Activated CD4-positive, alpha-beta T cell treated with anti-CD3 and anti-CD28 coated beads, Interleukin-2, amount 10 ng/mL, durations not matched to agents 7 days and 5 days (primary cell): ENCODE data around the gene MATN4. TPM values are rescaled to one million over a fixed set of nuclear protein-coding genes. Genes with fewer than 3 reads are reported as not detected.
"Not testable (repeated sequence)": the region's sequence is repeated elsewhere in the genome, so short reads cannot be mapped to it uniquely, and the experiment has no call there.

Experiments used
- CTCF ChIA-PET: fragments of 350-600 bp; sonication (Branson Sonifier 250); formaldehyde crosslinking; loops from one replicate; lab custom pipeline; 2021; ENCODE audit warnings: antibody characterized with exemption; lab: Charles Lee
- POLR2A ChIA-PET: fragments of 350-600 bp; sonication (Branson Sonifier 250); formaldehyde crosslinking; loops from one replicate; lab custom pipeline; 2021; ENCODE audit warnings: antibody characterized with exemption; lab: Charles Lee
- DNase-seq: peaks from one replicate; pipeline ENCODE4 v3.0.0-alpha.2; 2020
- H3K27ac Mint-ChIP-seq: one replicate; pipeline ENCODE4 v1.8.0; 2021; ENCODE audit warnings: mild to moderate bottlenecking, moderate library complexity, mixed read lengths
- H3K27me3 Mint-ChIP-seq: one replicate; pipeline ENCODE4 v1.8.0; 2021; ENCODE audit warnings: mixed read lengths
- H3K36me3 Mint-ChIP-seq: one replicate; pipeline ENCODE4 v1.8.0; 2021; ENCODE audit warnings: low read depth, mixed read lengths
- H3K4me1 Mint-ChIP-seq: one replicate; pipeline ENCODE4 v1.8.0; 2021; ENCODE audit warnings: mixed read lengths
- H3K4me3 Mint-ChIP-seq: one replicate; pipeline ENCODE4 v1.8.0; 2021; ENCODE audit warnings: mild to moderate bottlenecking, moderate library complexity, mixed read lengths
- H3K9me3 Mint-ChIP-seq: one replicate; pipeline ENCODE4 v1.8.0; 2021; ENCODE audit warnings: mixed read lengths
- total RNA-seq, 2 experiments: library from RNA; stranded (reverse); gene quantifications; one replicate each; pipeline ENCODE4 v1.2.3, GENCODE V29; 2021

The MATN4 gene, protein sequence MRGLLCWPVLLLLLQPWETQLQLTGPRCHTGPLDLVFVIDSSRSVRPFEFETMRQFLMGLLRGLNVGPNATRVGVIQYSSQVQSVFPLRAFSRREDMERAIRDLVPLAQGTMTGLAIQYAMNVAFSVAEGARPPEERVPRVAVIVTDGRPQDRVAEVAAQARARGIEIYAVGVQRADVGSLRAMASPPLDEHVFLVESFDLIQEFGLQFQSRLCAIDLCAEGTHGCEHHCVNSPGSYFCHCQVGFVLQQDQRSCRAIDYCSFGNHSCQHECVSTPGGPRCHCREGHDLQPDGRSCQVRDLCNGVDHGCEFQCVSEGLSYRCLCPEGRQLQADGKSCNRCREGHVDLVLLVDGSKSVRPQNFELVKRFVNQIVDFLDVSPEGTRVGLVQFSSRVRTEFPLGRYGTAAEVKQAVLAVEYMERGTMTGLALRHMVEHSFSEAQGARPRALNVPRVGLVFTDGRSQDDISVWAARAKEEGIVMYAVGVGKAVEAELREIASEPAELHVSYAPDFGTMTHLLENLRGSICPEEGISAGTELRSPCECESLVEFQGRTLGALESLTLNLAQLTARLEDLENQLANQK
- under 1 TPM; 0.17 to 0.25 TPM for total RNA-seq

DNA sequence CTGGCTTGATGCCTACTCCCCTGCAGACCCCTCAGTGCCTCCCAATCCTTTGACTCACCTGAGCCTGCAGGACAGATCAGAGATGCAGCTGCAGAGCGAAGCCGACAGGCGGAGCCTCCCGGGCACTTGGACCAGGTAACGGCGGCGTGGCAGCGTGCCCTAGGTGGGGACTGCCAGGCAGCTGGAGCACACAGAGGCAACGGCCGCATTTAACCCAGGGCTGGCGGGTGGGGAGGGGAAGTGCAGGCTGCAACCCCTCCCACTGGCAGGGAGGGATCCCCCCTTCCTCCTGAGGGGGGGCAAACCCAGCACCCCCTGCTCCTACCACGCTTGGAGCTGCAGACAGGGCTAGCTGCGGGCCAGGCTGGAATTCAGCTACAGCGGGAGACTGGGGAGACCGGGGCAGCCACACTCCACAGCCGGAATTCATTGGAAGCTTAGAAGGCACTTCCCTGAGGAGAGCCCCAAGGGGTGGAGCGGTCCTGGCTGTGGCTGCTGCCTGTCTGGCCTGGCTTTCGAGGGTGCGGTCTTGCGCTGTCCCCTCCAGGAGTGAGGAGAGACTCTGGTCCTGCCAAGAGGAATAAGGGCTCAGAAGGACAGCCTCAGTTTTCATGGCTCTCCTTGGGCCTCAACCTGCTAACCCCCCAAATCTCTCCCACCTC, at the start of gene MATN4:
Gene MATN4 (minus strand): TSS at position 183 of the 662 bp plus-strand sequence. CDS start 2,717 bp downstream, outside the sequence.
- H3K36me3 Mint-ChIP-seq: no peaks in the 10 kb centered on the region
- no peak for DNase-seq
- no peaks in the 10 kb centered on the region for H3K9me3 Mint-ChIP-seq
- ChIA-PET CTCF (no interaction called here), POLR2A (no interaction called here)
- no peak within 1 kb of the TSS for H3K27ac Mint-ChIP-seq
- peaks cover 20% of the 10 kb centered on the region for H3K4me1 Mint-ChIP-seq
- no peak within 1 kb of the TSS for H3K4me3 Mint-ChIP-seq
- peaks cover 38% of the 10 kb centered on the region for H3K27me3 Mint-ChIP-seq

DNA sequence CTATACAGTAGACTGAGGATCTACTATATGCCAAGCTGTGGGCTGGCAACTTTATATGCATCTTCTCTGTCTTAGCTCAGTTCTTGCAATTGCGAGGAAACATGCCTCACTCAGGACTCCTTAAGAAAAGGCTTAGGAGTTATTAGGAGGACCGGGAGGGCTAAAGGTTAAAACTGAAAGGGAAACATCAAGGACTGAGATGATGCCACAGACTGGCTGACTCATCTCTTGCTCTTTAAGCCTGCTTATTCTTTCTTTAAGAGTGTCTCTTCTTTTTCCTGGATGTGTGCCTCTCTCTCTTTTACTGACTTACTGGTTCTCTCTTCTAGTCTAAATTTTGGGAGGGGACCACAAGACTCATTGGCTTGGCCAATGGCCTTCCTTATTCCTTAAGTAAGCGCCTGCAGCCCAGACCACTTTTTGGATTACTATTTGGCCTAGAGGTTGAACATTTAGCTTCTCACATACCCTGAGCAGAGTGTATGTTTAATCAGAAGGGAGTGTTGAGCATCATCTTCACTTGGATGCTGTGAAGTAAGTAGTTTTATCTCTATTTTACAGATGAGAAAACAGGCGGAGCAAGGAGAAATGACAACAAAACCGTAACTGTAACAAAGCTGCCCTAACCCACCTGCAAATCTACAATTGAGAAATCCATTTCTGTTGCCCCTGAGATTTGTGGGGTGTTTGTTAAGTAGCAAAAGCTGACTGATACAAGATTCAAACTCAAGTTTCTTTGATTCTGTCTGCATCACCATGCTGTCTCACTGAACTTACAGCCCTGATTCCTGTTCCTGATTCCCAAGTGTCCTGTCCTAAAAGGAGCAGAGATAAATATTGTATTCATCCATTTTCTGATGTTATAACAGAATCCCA, 47.3 kb upstream of the MATN4 start:
- no peaks in the 10 kb centered on the region for H3K36me3 Mint-ChIP-seq
- ChIA-PET POLR2A (no interaction called here), CTCF (interaction anchor here (1.2 to 2.2 kb wide), 3 partner anchors 20 to 97 kb away, joined by 3 to 13 read pairs (median 4); no protein-coding TSS in a partner anchor)
- no peaks in the 10 kb centered on the region for H3K9me3 Mint-ChIP-seq
- H3K4me1 Mint-ChIP-seq: peaks cover 56% of the 10 kb centered on the region
- no peak overlapping the region for H3K4me3 Mint-ChIP-seq
- peak overlapping the region; percentile 76 for H3K27ac Mint-ChIP-seq
- no peaks in the 10 kb centered on the region for H3K27me3 Mint-ChIP-seq
- DNase-seq: no peak

DNA sequence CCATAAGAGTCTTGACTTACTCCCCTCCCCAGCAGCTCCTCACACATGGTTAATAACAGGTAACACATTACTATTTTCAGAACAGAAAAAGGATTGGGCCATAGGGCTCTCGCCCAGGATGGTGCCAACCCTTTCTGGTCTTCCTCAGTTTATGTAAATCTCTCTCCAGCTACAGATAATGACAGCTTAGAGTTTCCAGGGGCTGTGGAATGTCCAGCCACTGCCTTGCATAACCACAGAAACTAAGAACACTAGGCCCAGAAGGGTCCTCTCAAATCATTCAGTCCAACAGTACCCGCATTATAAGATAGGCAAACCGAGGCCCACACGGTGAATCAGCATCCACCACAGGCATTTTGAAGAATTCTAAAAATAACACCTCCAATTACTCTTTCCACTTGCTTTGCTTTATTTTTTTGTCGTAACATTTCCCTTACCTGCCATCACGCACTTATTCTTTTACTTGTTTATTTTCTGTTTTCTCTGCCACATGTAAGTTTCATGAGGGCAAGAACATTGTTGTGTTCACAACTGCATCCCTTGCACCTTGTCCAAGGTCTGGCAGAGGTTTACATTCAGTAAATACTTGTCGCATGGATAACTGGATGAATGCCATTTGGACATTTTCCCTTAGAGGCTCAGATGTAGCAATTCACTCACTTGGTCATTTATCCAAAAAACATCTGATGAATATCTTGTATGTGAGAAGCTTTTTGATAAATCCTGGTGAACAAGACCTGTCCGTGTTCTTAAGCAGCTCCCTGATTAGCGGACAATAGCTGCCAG, 46.5 kb upstream of the MATN4 start:
- H3K27ac Mint-ChIP-seq: peak overlapping the region; percentile 76
- no peak for DNase-seq
- ChIA-PET POLR2A (no interaction called here), CTCF (interaction anchor here (1.1 to 4.1 kb wide), 6 partner anchors 8 to 98 kb away, joined by 3 to 30 read pairs (median 6); partner anchors contain the start of gene SYS1)
- H3K36me3 Mint-ChIP-seq: no peaks in the 10 kb centered on the region
- peaks cover 56% of the 10 kb centered on the region for H3K4me1 Mint-ChIP-seq
- no peaks in the 10 kb centered on the region for H3K9me3 Mint-ChIP-seq
- no peak overlapping the region for H3K4me3 Mint-ChIP-seq
- H3K27me3 Mint-ChIP-seq: no peaks in the 10 kb centered on the region

DNA sequence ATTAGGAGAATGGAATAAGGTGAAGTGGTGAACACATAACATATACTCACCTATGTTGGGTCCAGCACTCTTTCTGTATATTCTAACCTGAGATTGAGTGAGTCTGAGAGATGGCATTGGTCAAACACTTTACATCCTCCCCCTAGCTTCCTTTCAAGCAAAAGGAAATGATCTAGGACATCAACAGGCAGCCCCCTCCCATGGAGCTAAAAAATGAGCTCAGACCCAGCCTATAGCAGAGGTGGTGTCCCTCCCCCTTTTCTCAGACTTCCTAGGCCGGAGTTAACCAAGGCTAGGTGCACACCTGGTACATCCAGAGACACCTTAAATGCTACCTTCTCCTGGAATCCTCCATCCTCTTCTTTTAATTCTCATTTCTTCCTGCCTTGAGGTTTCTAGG, 45.6 kb upstream of the MATN4 start:
- Mint-ChIP-seq H3K27me3 (no peaks in the 10 kb centered on the region), H3K9me3 (no peaks in the 10 kb centered on the region), H3K36me3 (no peaks in the 10 kb centered on the region), H3K4me1 (peaks cover 53% of the 10 kb centered on the region), H3K4me3 (no peak overlapping the region), H3K27ac (no peak overlapping the region)
- POLR2A ChIA-PET: no interaction called here
- CTCF ChIA-PET: interaction anchor here (1.1 to 4.1 kb wide), 5 partner anchors 9 to 83 kb away, joined by 3 to 30 read pairs (median 8); partner anchors contain the start of gene SYS1
- no peak for DNase-seq

DNA sequence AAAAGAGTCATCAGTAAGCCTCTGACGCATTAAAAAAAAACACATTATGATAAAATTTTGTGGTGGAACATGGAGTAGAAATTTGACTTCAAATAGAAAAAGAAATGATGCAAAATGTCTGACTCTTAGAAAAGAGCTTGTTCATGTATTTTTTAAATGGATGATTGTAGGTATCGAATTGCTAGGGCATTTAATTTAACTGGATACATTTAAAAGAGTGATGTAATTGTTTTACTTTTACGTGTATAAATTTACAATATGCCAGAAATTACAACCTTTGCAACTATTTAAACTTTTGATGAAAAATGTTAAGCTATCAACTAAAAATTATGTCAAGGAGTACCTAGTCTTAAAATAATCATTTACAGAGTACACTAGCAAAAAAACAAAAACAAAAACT, 44.6 kb upstream of the MATN4 start:
- Mint-ChIP-seq H3K27ac (no peak overlapping the region), H3K9me3 (no peaks in the 10 kb centered on the region), H3K36me3 (no peaks in the 10 kb centered on the region), H3K4me3 (no peak overlapping the region), H3K27me3 (no peaks in the 10 kb centered on the region), H3K4me1 (peaks cover 48% of the 10 kb centered on the region)
- POLR2A ChIA-PET: no interaction called here
- CTCF ChIA-PET: interaction anchor here (0.7 to 4.1 kb wide), 4 partner anchors 10 to 85 kb away, joined by 3 to 30 read pairs (median 6); partner anchors contain the start of gene SYS1
- no peak for DNase-seq

DNA sequence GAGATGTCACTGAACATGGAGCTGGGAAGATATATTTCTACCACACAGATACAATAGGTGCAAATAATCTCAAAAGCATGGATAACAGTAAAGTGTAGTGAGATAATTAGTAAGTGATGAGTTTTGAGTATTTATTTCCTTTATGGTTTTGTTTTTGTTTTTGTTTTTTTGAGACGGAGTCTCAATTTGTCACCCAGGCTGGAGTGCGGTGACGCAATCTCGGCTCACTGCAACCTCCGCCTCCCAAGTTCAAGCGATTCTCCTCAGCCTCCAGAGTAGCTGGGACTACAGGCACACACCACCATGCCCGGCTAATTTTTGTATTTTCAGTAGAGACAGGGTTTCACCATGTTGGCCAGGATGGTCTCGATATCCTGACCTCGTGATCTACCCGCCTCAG, 42.7 kb upstream of the MATN4 start:
- H3K27me3 Mint-ChIP-seq, H3K36me3 Mint-ChIP-seq, H3K4me3 Mint-ChIP-seq, H3K27ac Mint-ChIP-seq, H3K9me3 Mint-ChIP-seq, DNase-seq, POLR2A ChIA-PET: not testable (repeated sequence)
- peaks cover 53% of the 10 kb centered on the region for H3K4me1 Mint-ChIP-seq
- CTCF ChIA-PET: interaction anchor here (1.0 to 4.1 kb wide), 2 partner anchors 12 kb away, joined by 4 to 30 read pairs; partner anchors contain the start of gene SYS1

DNA sequence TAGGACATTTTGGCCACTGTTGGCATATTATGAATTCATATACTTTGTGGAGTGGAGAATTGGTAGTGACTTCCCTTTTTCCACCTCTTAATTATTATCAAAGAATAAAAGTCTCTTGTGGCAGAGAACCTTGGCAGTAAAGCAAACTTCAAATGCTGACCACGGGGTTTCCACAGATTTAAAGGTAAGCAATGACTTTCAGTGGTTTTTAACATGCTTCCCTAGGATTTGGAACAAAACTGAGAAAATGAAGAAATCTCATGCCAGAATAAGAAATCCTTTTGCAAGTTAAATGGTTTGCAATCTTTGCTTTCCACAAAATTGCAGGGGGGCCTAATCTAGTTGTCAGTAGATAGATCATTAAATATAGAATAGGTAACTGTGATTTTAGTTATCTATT, 42.1 kb upstream of the MATN4 start:
- H3K4me3 Mint-ChIP-seq: no peak overlapping the region
- H3K36me3 Mint-ChIP-seq: no peaks in the 10 kb centered on the region
- DNase-seq: no peak
- no peaks in the 10 kb centered on the region for H3K27me3 Mint-ChIP-seq
- no peaks in the 10 kb centered on the region for H3K9me3 Mint-ChIP-seq
- peaks cover 50% of the 10 kb centered on the region for H3K4me1 Mint-ChIP-seq
- POLR2A ChIA-PET: no interaction called here
- CTCF ChIA-PET: interaction anchor here (1.0 kb wide), 1 partner anchor 13 kb away, joined by 4 read pairs; the partner anchor contains the start of gene SYS1
- H3K27ac Mint-ChIP-seq: no peak overlapping the region

DNA sequence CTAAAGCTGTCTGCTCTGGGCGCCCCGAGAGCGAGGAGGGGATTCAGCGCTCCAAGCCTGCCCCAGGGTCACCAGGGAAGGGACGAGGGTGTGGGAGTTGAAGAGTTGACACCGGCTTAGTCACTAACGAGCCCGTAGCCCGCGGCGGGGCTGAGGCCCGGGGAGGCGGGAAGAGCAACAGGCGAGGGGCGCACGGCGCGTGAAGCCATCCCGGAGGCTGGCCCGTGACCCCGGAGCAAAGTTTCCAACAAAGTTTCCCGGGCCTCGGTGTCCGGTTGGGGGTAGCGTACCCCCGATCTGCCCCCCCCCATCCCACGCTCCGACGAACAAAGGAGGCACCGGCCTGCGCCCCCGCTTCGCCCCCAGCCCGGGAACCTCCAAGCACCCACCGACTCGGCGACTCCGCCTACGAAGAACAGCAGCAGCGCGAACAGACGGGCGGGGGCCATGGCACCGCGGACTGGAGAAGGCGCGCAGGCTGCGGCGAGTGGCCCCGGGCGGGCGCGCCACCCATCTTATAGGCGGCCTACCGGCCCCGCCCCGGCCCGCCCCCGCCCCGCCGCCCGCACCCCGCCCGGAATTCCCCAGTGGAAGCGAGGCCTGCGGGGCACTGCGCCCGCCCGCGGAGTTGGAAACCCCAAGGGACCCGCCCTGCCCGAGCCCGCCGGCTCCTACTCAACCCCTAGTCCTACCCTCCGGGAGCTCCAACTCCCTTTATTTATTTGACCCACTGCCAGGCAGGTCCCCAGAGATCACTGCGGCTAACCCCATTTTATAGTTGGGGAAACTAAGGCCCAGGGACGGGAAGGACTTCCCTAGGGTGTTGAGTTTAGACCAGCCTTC, 40.1 kb upstream of the MATN4 start, which contains the start of gene SDC4:
Gene SDC4 (minus strand): TSS at position 489 of the 843 bp plus-strand sequence. CDS start 40 bp downstream, at position 449.
- no peaks in the 10 kb centered on the region for H3K36me3 Mint-ChIP-seq
- CTCF ChIA-PET: interaction anchor here (1.3 to 4.6 kb wide), 6 partner anchors 11 to 54 kb away, joined by 3 to 19 read pairs (median 5); partner anchors contain the start of gene SYS1
- H3K4me1 Mint-ChIP-seq: peaks cover 30% of the 10 kb centered on the region
- H3K4me3 Mint-ChIP-seq: peak within 1 kb of the TSS; percentile 72
- peak within 1 kb of the TSS; percentile 76 for H3K27ac Mint-ChIP-seq
- no peaks in the 10 kb centered on the region for H3K27me3 Mint-ChIP-seq
- DNase-seq: peak; percentile 58
- no peaks in the 10 kb centered on the region for H3K9me3 Mint-ChIP-seq
- POLR2A ChIA-PET: no interaction called here

DNA sequence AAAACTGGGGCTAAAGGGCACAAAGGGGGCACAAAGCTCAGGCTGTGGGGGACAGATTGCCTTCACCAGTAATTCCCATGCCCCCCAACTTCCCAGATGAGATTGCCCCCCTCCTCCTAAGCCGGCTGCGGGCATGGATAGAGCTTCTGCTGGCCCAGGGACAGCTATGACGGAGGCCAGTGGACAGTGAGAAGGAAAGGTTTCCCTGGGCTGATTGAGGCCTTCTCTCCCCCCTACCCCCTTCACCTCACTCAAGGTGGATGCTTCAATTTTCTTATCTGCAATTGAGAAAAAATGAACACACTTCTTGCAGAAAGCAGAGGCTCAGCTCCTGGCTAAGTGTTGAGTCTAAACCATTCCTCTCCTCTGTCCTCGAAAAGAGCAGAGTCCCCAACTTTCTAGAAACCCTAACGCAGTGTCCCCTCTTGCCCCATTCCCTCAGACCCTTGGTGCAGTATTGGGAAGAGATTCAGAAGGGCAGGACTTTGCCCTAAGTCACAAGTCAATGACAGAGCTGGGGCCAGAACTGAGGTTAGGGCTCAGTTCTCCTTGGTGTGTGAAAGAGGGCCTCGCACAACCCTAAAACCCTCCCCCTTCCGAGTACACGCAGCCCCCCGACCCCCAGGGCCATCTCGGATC, 39.3 kb upstream of the MATN4 start:
- POLR2A ChIA-PET: no interaction called here
- H3K4me1 Mint-ChIP-seq: peaks cover 27% of the 10 kb centered on the region
- H3K27ac Mint-ChIP-seq: peak overlapping the region; percentile 76

DNA sequence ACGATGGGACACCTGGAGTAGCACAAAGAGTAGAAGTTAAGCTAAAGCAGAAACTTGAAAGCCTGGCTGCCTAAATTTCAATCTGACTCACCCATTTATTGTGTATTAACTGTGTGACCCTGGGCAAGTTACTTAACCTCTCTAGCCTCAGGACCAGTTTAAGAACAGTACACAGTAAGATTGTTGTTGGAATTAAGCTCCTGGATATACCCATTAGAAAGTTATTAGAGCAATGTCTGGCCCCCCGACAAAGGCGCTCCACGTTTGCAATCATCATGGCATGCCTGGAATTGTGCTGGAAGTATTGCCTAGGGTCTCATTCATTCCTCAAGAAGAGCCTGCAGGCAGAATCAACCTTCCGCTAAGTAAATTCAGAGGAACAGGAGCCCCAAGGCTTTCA, 38.8 kb upstream of the MATN4 start:
- DNase-seq: no peak
- H3K27me3 Mint-ChIP-seq: no peaks in the 10 kb centered on the region
- no peaks in the 10 kb centered on the region for H3K9me3 Mint-ChIP-seq
- peak overlapping the region; percentile 72 for H3K4me3 Mint-ChIP-seq
- H3K36me3 Mint-ChIP-seq: no peaks in the 10 kb centered on the region
- ChIA-PET POLR2A (no interaction called here), CTCF (interaction anchor here (0.8 to 4.6 kb wide), 8 partner anchors 10 to 90 kb away, joined by 3 to 19 read pairs (median 5); partner anchors contain the start of gene SYS1)
- H3K4me1 Mint-ChIP-seq: peaks cover 27% of the 10 kb centered on the region
- H3K27ac Mint-ChIP-seq: no peak overlapping the region

More for the DNA sequence above, 39.3 kb upstream of the MATN4 start:
- no peak for DNase-seq
- Mint-ChIP-seq H3K27me3 (no peaks in the 10 kb centered on the region), H3K4me3 (peak overlapping the region; percentile 72), H3K36me3 (no peaks in the 10 kb centered on the region), H3K9me3 (no peaks in the 10 kb centered on the region)
- CTCF ChIA-PET: interaction anchor here (0.8 to 4.6 kb wide), 9 partner anchors 10 to 89 kb away, joined by 3 to 19 read pairs (median 5); partner anchors contain the start of gene SYS1
